K562 (cell line): ENCODE results near the gene CTNNA3. TPM values are rescaled to one million over a fixed set of nuclear protein-coding genes. Genes with fewer than 3 reads are reported as not detected.

ENCODE experiments used
- ATAC-seq: fragments of 200-7000 bp; cut with Tn5 transposase; 3 replicates; pipeline ENCODE4 v1.9.1; 2020; ENCODE audit warnings: moderate library complexity
- BruUV-seq: library from RNA; stranded (reverse); fragments of 400-500 nt; replicated peaks from 2 replicates; lab custom pipeline; 2021; lab: Mats Ljungman, UMichigan
- CTCF ChIA-PET: fragments of 300-600 bp; formaldehyde crosslinking; extraction: SDS; loops from one replicate; lab custom pipeline; 2021; ENCODE audit warnings: low intra/inter-chr PET ratio; lab: Yijun Ruan, JAX
- POLR2A ChIA-PET: fragments of 300-600, 350-650 bp; sonication (Branson Sonifier 250); formaldehyde crosslinking; extraction: SDS; loops from one replicate; lab custom pipeline; 2021; ENCODE audit warnings: antibody characterized with exemption, inconsistent platforms; lab: Yijun Ruan, JAX
- DNase-seq, 4 experiments: peaks; one replicate each; pipeline versions ENCODE4 v3.0.0 to v3.0.0-alpha.2; 2011 to 2018; ENCODE audit warnings: low spot score in 3 of 4, mixed read lengths in 3 of 4; ENCODE audit errors: extremely low read depth in 1 of 4
- FAIRE-seq: peaks from 2 replicates; lab custom pipeline; 2011; peaks lifted over from hg19 to GRCh38; lab: Jason Lieb, UNC
- H2AFZ ChIP-seq: 2 replicates; pipeline ENCODE4 v1.6.0; 2011; ENCODE audit warnings: low read depth, low read length, control low read depth, inconsistent platforms
- H3K27ac ChIP-seq: fragments of 200-600 bp; 3 replicates; pipeline ENCODE4 v1.8.0; 2011; ENCODE audit warnings: low read depth, mild to moderate bottlenecking, control low read depth, inconsistent platforms, low read length, moderate library complexity, mixed read lengths; ENCODE audit errors: extremely low read depth
- H3K27me3 ChIP-seq, 2 experiments: fragments of 300-600 bp in 1 of 2; 2 replicates in 1 of 2; 3 replicates in 1 of 2; pipeline versions ENCODE4 v1.6.0 to v1.8.0; 2011; ENCODE audit warnings: inconsistent platforms in 2 of 2, low read length in 2 of 2, mild to moderate bottlenecking in 1 of 2, mixed read lengths in 1 of 2, moderate library complexity in 1 of 2; ENCODE audit not compliant: control insufficient read depth in 2 of 2, insufficient read depth in 2 of 2
- H3K36me3 ChIP-seq: fragments of 300-600 bp; 3 replicates; pipeline ENCODE4 v1.8.0; 2011; ENCODE audit warnings: mild to moderate bottlenecking, low read length, inconsistent platforms; ENCODE audit not compliant: control insufficient read depth, insufficient read depth
- H3K4me1 ChIP-seq, 2 experiments: fragments of 200-600 bp in 1 of 2; replicated peaks in 1 of 2; 2 replicates in 1 of 2; 3 replicates in 1 of 2; pipeline versions ENCODE4 v1.5.1 to v1.8.0; 2011; ENCODE audit warnings: inconsistent platforms in 2 of 2, low read length in 2 of 2, mild to moderate bottlenecking in 1 of 2, mixed read lengths in 1 of 2, moderate library complexity in 1 of 2; ENCODE audit not compliant: control insufficient read depth in 2 of 2, insufficient read depth in 2 of 2
- H3K4me2 ChIP-seq: 2 replicates; pipeline ENCODE4 v1.6.1; 2011; ENCODE audit warnings: low read length, control low read depth, inconsistent platforms, mixed read lengths; ENCODE audit not compliant: insufficient read depth
- H3K4me3 ChIP-seq: fragments of 200-600 bp; sonication (generic), shearing (Covaris generic); 2 replicates; pipeline ENCODE4 v1.5.1; 2016; ENCODE audit warnings: control low read depth, inconsistent platforms
- H3K79me2 ChIP-seq: fragments of 200-600 bp; 3 replicates; pipeline ENCODE4 v1.8.0; 2011; ENCODE audit warnings: low read length, inconsistent platforms; ENCODE audit not compliant: control insufficient read depth, insufficient read depth
- H3K9ac ChIP-seq, 2 experiments: 2 replicates each; pipeline versions ENCODE4 v1.6.0 to v1.6.1; 2011; ENCODE audit warnings: low read depth in 2 of 2, low read length in 2 of 2, control low read depth in 1 of 2, inconsistent platforms in 1 of 2, mild to moderate bottlenecking in 1 of 2, mixed read lengths in 1 of 2; ENCODE audit not compliant: insufficient read depth in 1 of 2
- H3K9me1 ChIP-seq: one replicate; pipeline ENCODE4 v1.6.0; 2011; ENCODE audit warnings: inconsistent platforms, mild to moderate bottlenecking, low read length, moderate library complexity; ENCODE audit not compliant: control insufficient read depth, insufficient read depth
- H3K9me3 ChIP-seq: replicated peaks from 2 replicates; pipeline ENCODE4 v1.5.1; 2011; ENCODE audit warnings: low read depth, low read length, inconsistent platforms; ENCODE audit not compliant: control insufficient read depth, insufficient read depth
- H4K20me1 ChIP-seq: replicated peaks from 2 replicates; pipeline ENCODE4 v1.6.1; 2011; ENCODE audit warnings: low read length, inconsistent platforms, mixed read lengths; ENCODE audit not compliant: control insufficient read depth, insufficient read depth
- ATF4 ChIP-seq: fragments of 450-650 bp; formaldehyde crosslinking; IDR thresholded peaks from 2 replicates; pipeline ENCODE4 v1.4.0; 2022; ENCODE audit warnings: mild to moderate bottlenecking, moderate library complexity
- HMG20A ChIP-seq: fragments of 450-650 bp; formaldehyde crosslinking; conservative IDR thresholded peaks from 2 replicates; pipeline ENCODE4 v1.4.0; 2020; ENCODE audit warnings: mild to moderate bottlenecking, mixed read lengths
- MCM5 ChIP-seq: fragments of 450-650 bp; IDR thresholded peaks from 2 replicates; pipeline ENCODE4 v1.6.1; 2016; ENCODE audit warnings: low read depth
- RAD21 ChIP-seq, 2 experiments: fragments of 250-450 bp in 1 of 2; fragments of 450-650 bp in 1 of 2; sonication (Bioruptor Pico) in 1 of 2; formaldehyde crosslinking in 1 of 2; IDR thresholded peaks in 1 of 2; conservative IDR thresholded peaks in 1 of 2; 2 replicates each; pipeline versions ENCODE4 v1.4.0 to v1.8.0; 2020 to 2022; ENCODE audit warnings: mild to moderate bottlenecking in 2 of 2, moderate library complexity in 1 of 2
- SMAD4 ChIP-seq: fragments of 250-450 bp; sonication (Bioruptor Pico); conservative IDR thresholded peaks from 2 replicates; pipeline ENCODE4 v1.8.0; 2021; ENCODE audit warnings: inconsistent platforms, mild to moderate bottlenecking, moderate library complexity
- SMARCE1 ChIP-seq: fragments of 450-650 bp; IDR thresholded peaks from 2 replicates; pipeline ENCODE4 v1.7.1; 2016; ENCODE audit warnings: mild to moderate bottlenecking
- THRB ChIP-seq: fragments of 450-650 bp; formaldehyde crosslinking; conservative IDR thresholded peaks from 2 replicates; pipeline ENCODE4 v1.4.0; 2022; ENCODE audit warnings: mild to moderate bottlenecking, missing genetic modification characterization
- ZNF589 ChIP-seq: fragments of 200-800 bp; sonication (Bioruptor generic); IDR thresholded peaks from 2 replicates; pipeline ENCODE4 v1.6.1; 2016; ENCODE audit warnings: low read depth, missing genetic modification characterization, missing compliant biosample characterization
- ZNF785 ChIP-seq: fragments of 250-450 bp; sonication (Bioruptor Pico); IDR thresholded peaks from 2 replicates; pipeline ENCODE4 v1.4.0; 2020; ENCODE audit warnings: mild to moderate bottlenecking
- WGBS: fragments of 100-300 bp; shearing (Covaris generic); methylation state at CpG from one replicate; pipeline ENCODE4 v1.1.6; 2016; ENCODE audit warnings: low coverage, mixed read lengths; ENCODE audit not compliant: insufficient coverage; ENCODE audit errors: missing lambda C conversion rate; 5-methylcytosine and 5-hydroxymethylcytosine counted together
- in situ Hi-C: fragments of 300-500 bp; cut with MboI; formaldehyde crosslinking; loops from 4 replicates; pipeline ENCODE4 v1.15.0; 2018; ENCODE audit warnings: inconsistent platforms, mixed read lengths
- intact Hi-C: fragments of 100-400 bp; cut with micrococcal nuclease; formaldehyde crosslinking; loops from 2 replicates; pipeline ENCODE4 v1.14.2; 2022
- polyA plus RNA-seq, 8 experiments: library from polyadenylated mRNA; depleted of rRNA in 4 of 8; stranded (reverse) in 5 of 8; unstranded in 3 of 8; fragments of >200 nt; fragmentation: Nextera tagmentation in 2 of 8; fragmentation: Illumina TruSeq in 1 of 8; extraction: Ambion mirVana in 2 of 8; extraction: Trizol in 1 of 8; gene quantifications; 2 replicates each; pipeline versions ENCODE4 v1.2.1 to v1.2.3, GENCODE V29; 2011 to 2014; ENCODE audit warnings: inconsistent platforms in 1 of 8, missing spikeins in 1 of 8
- total RNA-seq, 7 experiments: library from RNA; depleted of rRNA in 6 of 7; stranded (reverse); fragments of >200 nt in 6 of 7; fragmentation: Illumina TruSeq in 2 of 7; extraction: Trizol in 2 of 7; gene quantifications; 2 replicates each; pipeline versions ENCODE4 v1.2.1 to v1.2.3, GENCODE V29; 2011 to 2021; ENCODE audit warnings: low replicate concordance in 1 of 7
- TF ChIP-seq, protein P1 (sequence below): fragments of 450-650 bp; IDR thresholded peaks from 2 replicates; pipeline ENCODE4 v1.6.1; 2018; ENCODE audit warnings: mild to moderate bottlenecking, low read depth; ENCODE audit not compliant: partially characterized antibody
- TF ChIP-seq, protein P2 (sequence below): fragments of 450-650 bp; IDR thresholded peaks from 2 replicates; pipeline ENCODE4 v1.6.1; 2016; ENCODE audit warnings: low read depth

Gene CTNNA3
- total and polyA plus RNA-seq, 9 of the 15 experiments (the other 6 are each of a cell fraction or from before 2014, with no cell fraction given), result 0.04 TPM; not detected in 8

DNA sequence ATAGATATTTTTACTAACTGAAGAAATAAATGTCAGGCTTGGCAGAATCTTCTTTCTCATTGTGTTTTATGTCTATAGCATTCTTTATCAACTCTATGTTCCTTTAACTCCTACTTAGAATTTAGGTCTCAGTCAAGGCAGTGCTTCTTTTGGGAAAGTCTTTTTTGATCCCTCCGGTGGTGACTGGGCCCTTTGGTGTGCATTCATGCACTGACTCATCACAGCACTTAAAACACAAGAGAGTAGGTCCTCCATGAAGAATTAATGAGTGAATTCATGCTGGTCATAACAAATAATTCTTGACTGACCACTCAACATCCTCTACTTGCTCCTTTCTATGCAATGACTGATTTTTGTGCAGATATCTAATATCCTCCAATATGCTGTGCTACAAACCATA is 1229.0 kb downstream of the CTNNA3 start:
- intact Hi-C loops (no loop called here), in situ Hi-C loops (no loop called here)
- Histone ChIP-seq H3K4me3 (no peak overlapping the region), H3K4me2 (no peak overlapping the region), H3K4me1 (no peaks in the 10 kb centered on the region), H3K27me3 (no peaks in the 10 kb centered on the region), H2AFZ (no peak overlapping the region), H3K9me3 (peaks cover 1% of the 10 kb centered on the region; the same call in 1 of the 2 replicates), H3K27ac (no peak overlapping the region), H3K9me1 (no peaks in the 10 kb centered on the region), H3K36me3 (no peaks in the 10 kb centered on the region), H3K79me2 (no peaks in the 10 kb centered on the region), H3K9ac (no peak overlapping the region), H4K20me1 (no peaks in the 10 kb centered on the region)
- FAIRE-seq, result no peak
- 0% methylated on average over 1 of the region's 1 CpG for WGBS
- no peak for ATAC-seq
- POLR2A ChIA-PET, result no interaction called here
- no TSS peak for BruUV-seq
- DNase-seq, result no peak
- CTCF ChIA-PET, result no interaction called here
- no peak for TF ChIP-seq SMARCE1
- no peak for TF ChIP-seq HMG20A (CRISPR knock-in tag)
- TF ChIP-seq THRB (CRISPR knock-in tag), result no peak
- TF ChIP-seq ATF4 (CRISPR knock-in tag), result no peak
- TF ChIP-seq ZNF589 (CRISPR knock-in tag), result no peak
- TF ChIP-seq SMAD4 (CRISPR knock-in tag), result no peak
- no peak for TF ChIP-seq ZNF785 (CRISPR knock-in tag)
- TF ChIP-seq MCM5, result no peak
- no peak for TF ChIP-seq RAD21 (CRISPR knock-in tag; conservative IDR thresholded peaks at IDR 0.05 in 1 of 2, IDR thresholded peaks at IDR 0.05 in 1 of 2)
- TF ChIP-seq, protein P1, sequence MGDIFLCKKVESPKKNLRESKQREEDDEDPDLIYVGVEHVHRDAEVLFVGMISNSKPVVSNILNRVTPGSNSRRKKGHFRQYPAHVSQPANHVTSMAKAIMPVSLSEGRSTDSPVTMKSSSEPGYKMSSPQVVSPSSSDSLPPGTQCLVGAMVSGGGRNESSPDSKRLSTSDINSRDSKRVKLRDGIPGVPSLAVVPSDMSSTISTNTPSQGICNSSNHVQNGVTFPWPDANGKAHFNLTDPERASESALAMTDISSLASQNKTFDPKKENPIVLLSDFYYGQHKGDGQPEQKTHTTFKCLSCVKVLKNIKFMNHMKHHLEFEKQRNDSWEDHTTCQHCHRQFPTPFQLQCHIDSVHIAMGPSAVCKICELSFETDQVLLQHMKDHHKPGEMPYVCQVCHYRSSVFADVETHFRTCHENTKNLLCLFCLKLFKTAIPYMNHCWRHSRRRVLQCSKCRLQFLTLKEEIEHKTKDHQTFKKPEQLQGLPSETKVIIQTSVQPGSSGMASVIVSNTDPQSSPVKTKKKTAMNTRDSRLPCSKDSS, result no peak
- TF ChIP-seq, protein P2, sequence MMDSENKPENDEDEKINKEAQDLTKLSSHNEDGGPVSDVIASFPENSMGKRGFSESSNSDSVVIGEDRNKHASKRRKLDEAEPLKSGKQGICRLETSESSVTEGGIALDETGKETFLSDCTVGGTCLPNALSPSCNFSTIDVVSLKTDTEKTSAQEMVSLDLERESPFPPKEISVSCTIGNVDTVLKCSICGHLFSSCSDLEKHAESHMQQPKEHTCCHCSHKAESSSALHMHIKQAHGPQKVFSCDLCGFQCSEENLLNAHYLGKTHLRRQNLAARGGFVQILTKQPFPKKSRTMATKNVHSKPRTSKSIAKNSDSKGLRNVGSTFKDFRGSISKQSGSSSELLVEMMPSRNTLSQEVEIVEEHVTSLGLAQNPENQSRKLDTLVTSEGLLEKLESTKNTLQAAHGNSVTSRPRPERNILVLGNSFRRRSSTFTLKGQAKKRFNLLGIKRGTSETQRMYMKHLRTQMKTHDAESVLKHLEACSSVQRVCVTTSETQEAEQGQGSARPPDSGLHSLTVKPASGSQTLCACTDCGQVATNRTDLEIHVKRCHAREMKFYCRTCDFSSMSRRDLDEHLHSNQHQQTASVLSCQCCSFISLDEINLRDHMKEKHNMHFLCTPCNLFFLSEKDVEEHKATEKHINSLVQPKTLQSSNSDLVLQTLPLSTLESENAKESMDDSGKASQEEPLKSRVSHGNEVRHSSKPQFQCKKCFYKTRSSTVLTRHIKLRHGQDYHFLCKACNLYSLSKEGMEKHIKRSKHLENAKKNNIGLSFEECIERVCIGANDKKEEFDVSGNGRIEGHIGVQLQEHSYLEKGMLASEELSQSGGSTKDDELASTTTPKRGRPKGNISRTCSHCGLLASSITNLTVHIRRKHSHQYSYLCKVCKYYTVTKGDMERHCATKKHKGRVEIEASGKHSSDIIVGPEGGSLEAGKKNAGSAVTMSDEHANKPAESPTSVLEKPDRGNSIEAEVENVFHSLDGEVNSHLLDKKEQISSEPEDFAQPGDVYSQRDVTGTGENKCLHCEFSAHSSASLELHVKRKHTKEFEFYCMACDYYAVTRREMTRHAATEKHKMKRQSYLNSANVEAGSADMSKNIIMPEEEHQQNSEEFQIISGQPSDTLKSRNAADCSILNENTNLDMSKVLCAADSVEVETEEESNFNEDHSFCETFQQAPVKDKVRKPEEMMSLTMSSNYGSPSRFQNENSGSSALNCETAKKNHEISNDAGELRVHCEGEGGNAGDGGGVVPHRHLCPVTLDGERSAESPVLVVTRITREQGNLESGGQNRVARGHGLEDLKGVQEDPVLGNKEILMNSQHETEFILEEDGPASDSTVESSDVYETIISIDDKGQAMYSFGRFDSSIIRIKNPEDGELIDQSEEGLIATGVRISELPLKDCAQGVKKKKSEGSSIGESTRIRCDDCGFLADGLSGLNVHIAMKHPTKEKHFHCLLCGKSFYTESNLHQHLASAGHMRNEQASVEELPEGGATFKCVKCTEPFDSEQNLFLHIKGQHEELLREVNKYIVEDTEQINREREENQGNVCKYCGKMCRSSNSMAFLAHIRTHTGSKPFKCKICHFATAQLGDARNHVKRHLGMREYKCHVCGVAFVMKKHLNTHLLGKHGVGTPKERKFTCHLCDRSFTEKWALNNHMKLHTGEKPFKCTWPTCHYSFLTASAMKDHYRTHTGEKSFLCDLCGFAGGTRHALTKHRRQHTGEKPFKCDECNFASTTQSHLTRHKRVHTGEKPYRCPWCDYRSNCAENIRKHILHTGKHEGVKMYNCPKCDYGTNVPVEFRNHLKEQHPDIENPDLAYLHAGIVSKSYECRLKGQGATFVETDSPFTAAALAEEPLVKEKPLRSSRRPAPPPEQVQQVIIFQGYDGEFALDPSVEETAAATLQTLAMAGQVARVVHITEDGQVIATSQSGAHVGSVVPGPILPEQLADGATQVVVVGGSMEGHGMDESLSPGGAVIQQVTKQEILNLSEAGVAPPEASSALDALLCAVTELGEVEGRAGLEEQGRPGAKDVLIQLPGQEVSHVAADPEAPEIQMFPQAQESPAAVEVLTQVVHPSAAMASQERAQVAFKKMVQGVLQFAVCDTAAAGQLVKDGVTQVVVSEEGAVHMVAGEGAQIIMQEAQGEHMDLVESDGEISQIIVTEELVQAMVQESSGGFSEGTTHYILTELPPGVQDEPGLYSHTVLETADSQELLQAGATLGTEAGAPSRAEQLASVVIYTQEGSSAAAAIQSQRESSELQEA, result no peak
